ENCODE data around the gene MSRB1. TPM values are rescaled to one million over a fixed set of nuclear protein-coding genes. Genes with fewer than 3 reads are reported as not detected.

MSRB1 gene
- total RNA-seq, 2 donors from 2014 or later: 20.6 to 23.5 TPM

DNA sequence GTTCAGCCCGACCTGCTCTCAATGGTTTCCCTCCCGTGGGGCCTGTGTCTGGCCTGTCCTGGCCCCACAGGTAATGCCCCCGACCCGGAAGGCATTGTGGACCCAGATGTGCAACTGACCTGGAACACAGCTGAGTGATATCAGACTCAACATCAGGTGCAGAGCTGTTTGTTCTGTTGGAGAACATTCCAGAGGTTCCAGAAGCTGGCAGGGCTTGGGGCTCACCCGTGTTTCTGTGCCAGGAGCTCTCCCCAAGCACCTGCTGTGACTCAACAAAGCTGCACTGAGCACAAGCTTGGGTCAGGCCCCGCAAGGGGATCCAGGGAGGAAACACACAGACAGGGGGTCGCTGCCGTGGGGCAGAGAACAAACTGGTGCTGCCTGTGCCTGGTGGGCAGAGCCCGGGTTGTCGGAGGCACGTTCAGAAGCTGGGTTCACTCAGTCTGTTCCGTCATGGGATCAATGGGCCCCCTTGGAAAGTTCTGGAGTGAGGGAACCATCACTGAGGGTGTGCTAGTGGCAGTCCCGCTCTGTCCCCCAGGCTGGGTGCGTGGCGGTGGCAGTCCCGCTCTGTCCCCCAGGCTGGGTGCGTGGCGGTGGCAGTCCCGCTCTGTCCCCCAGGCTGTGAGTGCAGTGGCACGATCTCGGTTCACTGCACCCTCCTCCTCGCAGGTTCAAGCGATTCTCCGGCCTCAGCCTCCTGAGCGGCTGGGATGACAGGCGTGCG is 46.9 kb downstream of the MSRB1 start:
- no peak overlapping the region for H3K27ac Mint-ChIP-seq
- Histone ChIP-seq H3K4me3 (ENCODE audit: low read length) (no peak overlapping the region), H3K27me3 (ENCODE audit: control insufficient read depth, insufficient read depth, low read length, poor library complexity, severe bottlenecking) (no peaks in the 10 kb centered on the region), H3K9ac (ENCODE audit: extremely low read depth, low read length, poor library complexity, severe bottlenecking) (no peak overlapping the region), H3K36me3 (ENCODE audit: control insufficient read depth, insufficient read depth, low read length) (no peaks in the 10 kb centered on the region), H3K4me1 (ENCODE audit: control insufficient read depth, insufficient read depth, low read length) (no peaks in the 10 kb centered on the region), H3K27ac (ENCODE audit: low read depth, low read length) (no peak overlapping the region), H3K9me3 (ENCODE audit: control insufficient read depth, low read length) (no peaks in the 10 kb centered on the region)
- no peaks in the 10 kb centered on the region for H3K36me3 Mint-ChIP-seq (ENCODE audit: low read depth)
- H3K4me3 Mint-ChIP-seq: no peak overlapping the region
- 90 to 91% methylated on average over 15 to 27 of the region's 27 CpGs for WGBS, 2 experiments (ENCODE audit: insufficient coverage in 1 of 2, insufficient read length in 1 of 2)
- H3K4me1 Mint-ChIP-seq: no peaks in the 10 kb centered on the region
- TF ChIP-seq, protein P1, sequence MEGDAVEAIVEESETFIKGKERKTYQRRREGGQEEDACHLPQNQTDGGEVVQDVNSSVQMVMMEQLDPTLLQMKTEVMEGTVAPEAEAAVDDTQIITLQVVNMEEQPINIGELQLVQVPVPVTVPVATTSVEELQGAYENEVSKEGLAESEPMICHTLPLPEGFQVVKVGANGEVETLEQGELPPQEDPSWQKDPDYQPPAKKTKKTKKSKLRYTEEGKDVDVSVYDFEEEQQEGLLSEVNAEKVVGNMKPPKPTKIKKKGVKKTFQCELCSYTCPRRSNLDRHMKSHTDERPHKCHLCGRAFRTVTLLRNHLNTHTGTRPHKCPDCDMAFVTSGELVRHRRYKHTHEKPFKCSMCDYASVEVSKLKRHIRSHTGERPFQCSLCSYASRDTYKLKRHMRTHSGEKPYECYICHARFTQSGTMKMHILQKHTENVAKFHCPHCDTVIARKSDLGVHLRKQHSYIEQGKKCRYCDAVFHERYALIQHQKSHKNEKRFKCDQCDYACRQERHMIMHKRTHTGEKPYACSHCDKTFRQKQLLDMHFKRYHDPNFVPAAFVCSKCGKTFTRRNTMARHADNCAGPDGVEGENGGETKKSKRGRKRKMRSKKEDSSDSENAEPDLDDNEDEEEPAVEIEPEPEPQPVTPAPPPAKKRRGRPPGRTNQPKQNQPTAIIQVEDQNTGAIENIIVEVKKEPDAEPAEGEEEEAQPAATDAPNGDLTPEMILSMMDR (conservative IDR thresholded peaks at IDR 0.05): no peak
- no peaks in the 10 kb centered on the region for H3K9me3 Mint-ChIP-seq
- H3K27me3 Mint-ChIP-seq (ENCODE audit: insufficient read depth): peaks cover 22% of the 10 kb centered on the region
- no peak for DNase-seq

DNA sequence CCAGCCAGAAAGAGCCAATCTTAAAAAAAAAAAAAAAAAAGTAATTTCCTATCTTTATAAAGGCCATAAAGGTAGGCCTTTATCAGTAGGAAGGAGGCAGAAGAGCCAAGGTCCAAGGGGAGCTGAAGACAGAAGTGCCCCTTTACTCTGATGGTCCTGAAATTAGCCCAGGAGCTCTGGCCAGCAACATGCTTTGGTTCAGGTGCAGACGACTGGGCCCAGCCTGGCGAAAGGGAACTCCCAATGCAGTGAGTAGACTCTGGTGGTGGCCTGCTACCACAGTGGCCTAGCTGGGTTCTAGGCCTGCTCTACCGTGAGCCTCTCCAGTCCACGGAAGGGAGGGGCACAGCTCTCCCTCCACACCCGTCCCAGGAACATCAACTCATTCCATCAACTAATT is 47.9 kb downstream of the MSRB1 start:
- H3K27me3 Mint-ChIP-seq (ENCODE audit: insufficient read depth): peaks cover 28% of the 10 kb centered on the region

DNA sequence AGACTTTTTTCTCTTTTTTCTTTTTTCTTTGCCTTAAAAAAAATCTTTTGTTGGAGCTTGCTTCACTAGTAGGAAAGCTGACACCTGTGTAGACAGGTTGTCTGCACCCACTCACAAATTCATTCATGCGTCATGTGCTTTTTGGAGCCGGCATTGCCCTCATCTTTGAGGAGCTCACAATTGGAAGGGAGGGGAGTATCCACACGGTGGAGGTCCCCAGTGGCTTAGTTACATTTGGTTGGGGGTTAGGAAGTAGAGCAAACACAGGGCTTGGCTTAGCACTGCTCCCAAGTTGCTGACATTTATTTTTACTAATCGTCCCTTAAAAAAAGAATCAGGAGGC is 52.3 kb downstream of the MSRB1 start:
- H3K27ac ChIP-seq (ENCODE audit: low read depth, low read length): no peak overlapping the region
- no peaks in the 10 kb centered on the region for H3K9me3 ChIP-seq (ENCODE audit: control insufficient read depth, low read length)
- no peak overlapping the region for H3K9ac ChIP-seq (ENCODE audit: extremely low read depth, low read length, poor library complexity, severe bottlenecking)
- H3K4me1 Mint-ChIP-seq: no peaks in the 10 kb centered on the region
- peaks cover 9% of the 10 kb centered on the region for H3K27me3 ChIP-seq (ENCODE audit: control insufficient read depth, insufficient read depth, low read length, poor library complexity, severe bottlenecking)
- H3K36me3 Mint-ChIP-seq (ENCODE audit: low read depth): no peaks in the 10 kb centered on the region
- WGBS, 2 experiments (ENCODE audit: insufficient coverage in 1 of 2, insufficient read length in 1 of 2): 49 to 73% methylated on average over 3 to 4 of the region's 4 CpGs
- H3K4me1 ChIP-seq (ENCODE audit: control insufficient read depth, insufficient read depth, low read length): no peaks in the 10 kb centered on the region
- peaks cover 22% of the 10 kb centered on the region for H3K27me3 Mint-ChIP-seq (ENCODE audit: insufficient read depth)
- no peak for DNase-seq
- H3K4me3 ChIP-seq (ENCODE audit: low read length): no peak overlapping the region
- no peak overlapping the region for H3K27ac Mint-ChIP-seq
- TF ChIP-seq, protein P1 (conservative IDR thresholded peaks at IDR 0.05): no peak
- no peaks in the 10 kb centered on the region for H3K36me3 ChIP-seq (ENCODE audit: control insufficient read depth, insufficient read depth, low read length)
- H3K4me3 Mint-ChIP-seq: no peak overlapping the region
- peaks cover 2% of the 10 kb centered on the region for H3K9me3 Mint-ChIP-seq

More for the DNA sequence above, 47.9 kb downstream of the MSRB1 start:
- Histone ChIP-seq H3K4me1 (ENCODE audit: control insufficient read depth, insufficient read depth, low read length) (no peaks in the 10 kb centered on the region), H3K9ac (ENCODE audit: extremely low read depth, low read length, poor library complexity, severe bottlenecking) (no peak overlapping the region), H3K9me3 (ENCODE audit: control insufficient read depth, low read length) (no peaks in the 10 kb centered on the region), H3K27ac (ENCODE audit: low read depth, low read length) (no peak overlapping the region), H3K36me3 (ENCODE audit: control insufficient read depth, insufficient read depth, low read length) (no peaks in the 10 kb centered on the region), H3K27me3 (ENCODE audit: control insufficient read depth, insufficient read depth, low read length, poor library complexity, severe bottlenecking) (peaks cover 8% of the 10 kb centered on the region), H3K4me3 (ENCODE audit: low read length) (no peak overlapping the region)
- no peak for DNase-seq
- no peaks in the 10 kb centered on the region for H3K9me3 Mint-ChIP-seq
- WGBS, 2 experiments (ENCODE audit: insufficient coverage in 1 of 2, insufficient read length in 1 of 2): 94 to 100% methylated on average over 4 to 5 of the region's 5 CpGs
- H3K27ac Mint-ChIP-seq: no peak overlapping the region
- no peaks in the 10 kb centered on the region for H3K4me1 Mint-ChIP-seq
- TF ChIP-seq, protein P1 (conservative IDR thresholded peaks at IDR 0.05): no peak
- H3K4me3 Mint-ChIP-seq: no peak overlapping the region
- no peaks in the 10 kb centered on the region for H3K36me3 Mint-ChIP-seq (ENCODE audit: low read depth)

Data from endodermal cell (in vitro differentiated cells).